ENCODE results near the gene DNER.

The DNER gene

GRCh38 chr2:229313591-229313990, 400.8 kb downstream of the DNER start:
- no peak for DNase-seq
